Large intestine (tissue), 3 donors: ENCODE results near the gene DNAJB9. TPM values are rescaled to one million over a fixed set of nuclear protein-coding genes. Genes with fewer than 3 reads are reported as not detected.

Source experiments
- DNase-seq, 2 donors: peaks; one replicate each; pipeline versions ENCODE4 v3.0.0 to v3.0.0-alpha.2; 2013
- H3K27ac ChIP-seq: one replicate; pipeline ENCODE4 v1.5.1; 2013; ENCODE audit warnings: low read length
- H3K27me3 ChIP-seq: 2 replicates; pipeline ENCODE4 v1.6.1; 2013; ENCODE audit warnings: low read length; ENCODE audit not compliant: control insufficient read depth, insufficient read depth
- H3K36me3 ChIP-seq: 2 replicates; pipeline ENCODE4 v1.6.1; 2013; ENCODE audit warnings: low read length; ENCODE audit not compliant: control insufficient read depth, insufficient read depth
- H3K4me1 ChIP-seq: one replicate; pipeline ENCODE4 v1.6.1; 2013; ENCODE audit warnings: low read length; ENCODE audit not compliant: control insufficient read depth, insufficient read depth
- H3K4me3 ChIP-seq: one replicate; pipeline ENCODE4 v1.5.1; 2013; ENCODE audit warnings: low read length
- H3K9me3 ChIP-seq: one replicate; pipeline ENCODE4 v1.6.1; 2013; ENCODE audit warnings: mild to moderate bottlenecking, low read depth, low read length, moderate library complexity; ENCODE audit not compliant: control insufficient read depth
- WGBS: methylation state at CpG from one replicate; pipeline ENCODE4 v1.1.5; 2013; ENCODE audit warnings: low lambda C conversion rate; ENCODE audit not compliant: insufficient coverage; 5-methylcytosine and 5-hydroxymethylcytosine counted together
- polyA plus RNA-seq: library from polyadenylated mRNA; unstranded; fragments of 120-200 nt; gene quantifications from one replicate; pipeline ENCODE4 v1.2.1, GENCODE V29; 2013

Gene DNAJB9
- polyA plus RNA-seq, 1 donor, result 30.5 TPM

GRCh38 chr7:108603656-108604306 is 34.1 kb downstream of the DNAJB9 start:
- DNase-seq, result no peak
- no peak overlapping the region for H3K27ac ChIP-seq
- WGBS, result 0% methylated on average over 1 of the region's 8 CpGs

GRCh38 chr7:108604307-108605077 is 34.8 kb downstream of the DNAJB9 start:
- Histone ChIP-seq H3K4me3 (no peak overlapping the region), H3K9me3 (no peaks in the 10 kb centered on the region), H3K4me1 (no peaks in the 10 kb centered on the region), H3K36me3 (no peaks in the 10 kb centered on the region), H3K27ac (no peak overlapping the region), H3K27me3 (no peaks in the 10 kb centered on the region)
- WGBS, result 92% methylated on average over 6 of the region's 11 CpGs
- no peak for DNase-seq

More at GRCh38 chr7:108603656-108604306, 34.1 kb downstream of the DNAJB9 start:
- no peaks in the 10 kb centered on the region for H3K9me3 ChIP-seq
- no peaks in the 10 kb centered on the region for H3K36me3 ChIP-seq
- no peaks in the 10 kb centered on the region for H3K27me3 ChIP-seq
- H3K4me1 ChIP-seq, result no peaks in the 10 kb centered on the region
- H3K4me3 ChIP-seq, result no peak overlapping the region

DNA sequence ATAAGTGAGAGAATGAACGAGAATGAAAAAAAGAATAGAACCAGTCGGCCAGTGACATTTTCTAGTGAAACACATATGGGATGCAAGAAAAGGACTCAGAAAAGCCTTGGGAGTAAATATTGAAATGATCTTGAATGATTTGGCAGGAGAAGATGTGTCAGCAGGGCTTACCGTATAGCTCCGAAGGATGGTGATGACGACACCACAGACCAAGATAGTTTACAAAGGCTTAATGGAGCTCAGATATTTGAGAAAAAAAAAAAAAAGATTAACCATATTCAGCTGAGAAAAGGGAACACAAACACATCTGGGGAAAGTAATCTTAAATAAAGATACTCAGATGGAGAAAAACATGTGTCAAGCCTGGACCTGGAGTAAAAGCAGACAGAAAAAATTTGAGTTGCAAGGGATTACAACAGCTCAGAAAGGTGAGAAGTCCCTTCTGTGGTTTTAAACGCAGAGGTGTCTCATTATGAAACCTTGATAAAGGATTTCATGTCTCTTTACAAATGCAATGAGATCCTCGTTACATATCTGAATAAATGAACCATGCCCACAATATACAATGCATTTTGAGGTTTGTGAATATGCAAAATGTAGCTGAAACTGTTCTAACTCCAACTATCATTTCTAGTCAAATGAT is 36.0 kb downstream of the DNAJB9 start:
- Histone ChIP-seq H3K27ac (no peak overlapping the region), H3K4me3 (no peak overlapping the region), H3K9me3 (no peaks in the 10 kb centered on the region), H3K4me1 (no peaks in the 10 kb centered on the region), H3K27me3 (peaks cover 4% of the 10 kb centered on the region), H3K36me3 (no peaks in the 10 kb centered on the region)
- no peak for DNase-seq
- WGBS, result 52% methylated on average over 6 of the region's 7 CpGs

GRCh38 chr7:108609643-108610042 is 40.0 kb downstream of the DNAJB9 start:
- WGBS, result 100% methylated on average over 1 of the region's 2 CpGs
- peaks cover 4% of the 10 kb centered on the region for H3K27me3 ChIP-seq
- DNase-seq, result no peak
- H3K27ac ChIP-seq, result no peak overlapping the region
- H3K4me3 ChIP-seq, result no peak overlapping the region
- no peaks in the 10 kb centered on the region for H3K9me3 ChIP-seq
- H3K4me1 ChIP-seq, result no peaks in the 10 kb centered on the region
- H3K36me3 ChIP-seq, result no peaks in the 10 kb centered on the region

- no peak for DNase-seq
- no CpG with 5 or more reads among the region's 4 CpGs for WGBS
- no peaks in the 10 kb centered on the region for H3K4me1 ChIP-seq
Measured at GRCh38 chr7:108611268-108611667, 41.6 kb downstream of the DNAJB9 start.

GRCh38 chr7:108613147-108613948 is 43.7 kb downstream of the DNAJB9 start:
- WGBS, result 17% methylated on average over 5 of the region's 5 CpGs
- DNase-seq, result peak in 1 of 2 donors; percentile 26
- peaks cover 4% of the 10 kb centered on the region for H3K27me3 ChIP-seq
- no peak overlapping the region for H3K27ac ChIP-seq
- no peaks in the 10 kb centered on the region for H3K9me3 ChIP-seq
- H3K4me3 ChIP-seq, result no peak overlapping the region
- no peaks in the 10 kb centered on the region for H3K4me1 ChIP-seq
- H3K36me3 ChIP-seq, result no peaks in the 10 kb centered on the region

More at GRCh38 chr7:108611268-108611667, 41.6 kb downstream of the DNAJB9 start:
- Histone ChIP-seq H3K4me3 (no peak overlapping the region), H3K9me3 (no peaks in the 10 kb centered on the region), H3K36me3 (no peaks in the 10 kb centered on the region), H3K27me3 (peaks cover 4% of the 10 kb centered on the region), H3K27ac (no peak overlapping the region)

- H3K4me1 ChIP-seq, result no peaks in the 10 kb centered on the region
- H3K9me3 ChIP-seq, result no peaks in the 10 kb centered on the region
- WGBS, result no CpG with 5 or more reads among the region's 4 CpGs
- no peaks in the 10 kb centered on the region for H3K36me3 ChIP-seq
- H3K4me3 ChIP-seq, result no peak overlapping the region
- peaks cover 4% of the 10 kb centered on the region for H3K27me3 ChIP-seq
- H3K27ac ChIP-seq, result no peak overlapping the region
- DNase-seq, result no peak
Measured at GRCh38 chr7:108613949-108614381, 44.3 kb downstream of the DNAJB9 start.

- DNase-seq, result no peak
- H3K27me3 ChIP-seq, result peaks cover 4% of the 10 kb centered on the region
- H3K4me3 ChIP-seq, result no peak overlapping the region
- H3K27ac ChIP-seq, result no peak overlapping the region
- no peaks in the 10 kb centered on the region for H3K9me3 ChIP-seq
- H3K4me1 ChIP-seq, result no peaks in the 10 kb centered on the region
- WGBS, result 100% methylated on average over 1 of the region's 3 CpGs
- no peaks in the 10 kb centered on the region for H3K36me3 ChIP-seq
Measured at GRCh38 chr7:108614896-108615295, 45.2 kb downstream of the DNAJB9 start.

DNA sequence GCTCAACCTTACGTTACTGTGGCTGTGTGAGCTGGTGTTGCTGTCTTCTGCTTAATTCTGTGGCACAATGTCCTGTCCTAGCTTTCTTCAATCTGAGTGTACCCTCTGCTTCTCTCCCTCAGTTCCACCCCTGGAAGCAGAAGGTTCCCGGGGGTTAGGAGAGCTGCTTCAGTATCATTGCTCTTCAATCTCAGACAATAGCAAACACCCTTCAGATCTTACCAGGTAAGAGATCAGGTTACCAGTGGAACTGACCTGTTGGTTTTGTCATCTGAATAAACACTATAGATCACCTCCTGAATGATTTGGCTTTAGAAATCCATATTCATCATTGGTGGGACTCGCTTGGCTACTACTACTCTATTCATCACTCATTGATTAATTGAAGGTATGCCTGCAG is 48.4 kb downstream of the DNAJB9 start:
- no peak overlapping the region for H3K27ac ChIP-seq
- DNase-seq, result no peak
- no peaks in the 10 kb centered on the region for H3K9me3 ChIP-seq
- H3K4me1 ChIP-seq, result no peaks in the 10 kb centered on the region
- H3K36me3 ChIP-seq, result no peaks in the 10 kb centered on the region
- H3K4me3 ChIP-seq, result no peak overlapping the region
- 100% methylated on average over 1 of the region's 3 CpGs for WGBS
- no peaks in the 10 kb centered on the region for H3K27me3 ChIP-seq

- WGBS, result 83% methylated on average over 4 of the region's 5 CpGs
Measured at GRCh38 chr7:108623220-108623619, 53.5 kb downstream of the DNAJB9 start.

More at GRCh38 chr7:108623220-108623619, 53.5 kb downstream of the DNAJB9 start:
- no peaks in the 10 kb centered on the region for H3K9me3 ChIP-seq
- DNase-seq, result no peak
- no peaks in the 10 kb centered on the region for H3K4me1 ChIP-seq
- H3K36me3 ChIP-seq, result no peaks in the 10 kb centered on the region
- no peak overlapping the region for H3K4me3 ChIP-seq
- no peaks in the 10 kb centered on the region for H3K27me3 ChIP-seq
- H3K27ac ChIP-seq, result no peak overlapping the region
